HL-60 (cell line): ENCODE results near the gene GDF15.

Experiments
- DNase-seq, 2 experiments: peaks; one replicate each; pipeline ENCODE4 v3.0.0-alpha.2; 2010 to 2020; ENCODE audit warnings: low read depth in 1 of 2, low spot score in 1 of 2
- H3K27ac ChIP-seq: fragments of 250-450 bp; sonication (Bioruptor Pico); replicated peaks from 2 replicates; pipeline ENCODE4 v1.5.1; 2020; ENCODE audit warnings: mild to moderate bottlenecking, moderate library complexity
- H3K27me3 ChIP-seq: fragments of 250-450 bp; sonication (Bioruptor Pico); 2 replicates; pipeline ENCODE4 v1.5.1; 2021; ENCODE audit warnings: mild to moderate bottlenecking, moderate library complexity; ENCODE audit not compliant: insufficient read depth, poor library complexity, severe bottlenecking
- H3K4me3 ChIP-seq: replicated peaks from 2 replicates; pipeline ENCODE4 v1.5.1; 2011; ENCODE audit warnings: mild to moderate bottlenecking, control low read depth, low read length; ENCODE audit not compliant: insufficient read depth
- CTCF ChIP-seq: IDR thresholded peaks from one replicate; pipeline ENCODE4 v1.5.1; 2011; ENCODE audit warnings: low read length, control low read depth, inconsistent platforms; ENCODE audit not compliant: insufficient read depth
- GABPA ChIP-seq: IDR thresholded peaks from 2 replicates; pipeline ENCODE4 v1.6.1; 2012; ENCODE audit warnings: low read depth
- POLR2AphosphoS5 ChIP-seq: IDR thresholded peaks from 2 replicates; pipeline ENCODE4 v1.6.1; 2012; ENCODE audit warnings: low read depth
- REST ChIP-seq: IDR thresholded peaks from 2 replicates; pipeline ENCODE4 v1.6.1; 2012; ENCODE audit warnings: low read depth; ENCODE audit not compliant: insufficient replicate concordance
- SPI1 ChIP-seq: IDR thresholded peaks from 2 replicates; pipeline ENCODE4 v1.6.1; 2012; ENCODE audit warnings: low read depth, mild to moderate bottlenecking, borderline replicate concordance

GDF15 gene

GRCh38 chr19:18357041-18357440, 28.9 kb upstream of the GDF15 start:
- TF ChIP-seq SPI1 (no peak), GABPA (no peak), CTCF (no peak), POLR2AphosphoS5 (no peak), REST (no peak)
- DNase-seq = no peak
- no peak overlapping the region for H3K27ac ChIP-seq
- H3K4me3 ChIP-seq = no peak overlapping the region
- no peaks in the 10 kb centered on the region for H3K27me3 ChIP-seq

- Histone ChIP-seq H3K4me3 (no peak overlapping the region), H3K27ac (no peak overlapping the region), H3K27me3 (no peaks in the 10 kb centered on the region)
- DNase-seq = no peak
- TF ChIP-seq REST (no peak), GABPA (no peak), CTCF (no peak), SPI1 (no peak), POLR2AphosphoS5 (no peak)
These were observed 24.3 kb upstream of the GDF15 start for GRCh38 chr19:18361646-18362045.

- TF ChIP-seq POLR2AphosphoS5 (no peak), SPI1 (no peak), REST (no peak), CTCF (no peak), GABPA (no peak)
- no peak for DNase-seq
- Histone ChIP-seq H3K27ac (no peak overlapping the region), H3K27me3 (no peaks in the 10 kb centered on the region), H3K4me3 (no peak overlapping the region)
These were observed 22.9 kb upstream of the GDF15 start for GRCh38 chr19:18362934-18363542.
